Measurements from ENCODE around the gene CIITA.
A peak's percentile ranks its signal among the peaks of the same experiment; 100 is the strongest.
"Not testable (repeated sequence)": the region's sequence is repeated elsewhere in the genome, so short reads cannot be mapped to it uniquely, and the experiment has no call there.

CIITA gene, protein sequence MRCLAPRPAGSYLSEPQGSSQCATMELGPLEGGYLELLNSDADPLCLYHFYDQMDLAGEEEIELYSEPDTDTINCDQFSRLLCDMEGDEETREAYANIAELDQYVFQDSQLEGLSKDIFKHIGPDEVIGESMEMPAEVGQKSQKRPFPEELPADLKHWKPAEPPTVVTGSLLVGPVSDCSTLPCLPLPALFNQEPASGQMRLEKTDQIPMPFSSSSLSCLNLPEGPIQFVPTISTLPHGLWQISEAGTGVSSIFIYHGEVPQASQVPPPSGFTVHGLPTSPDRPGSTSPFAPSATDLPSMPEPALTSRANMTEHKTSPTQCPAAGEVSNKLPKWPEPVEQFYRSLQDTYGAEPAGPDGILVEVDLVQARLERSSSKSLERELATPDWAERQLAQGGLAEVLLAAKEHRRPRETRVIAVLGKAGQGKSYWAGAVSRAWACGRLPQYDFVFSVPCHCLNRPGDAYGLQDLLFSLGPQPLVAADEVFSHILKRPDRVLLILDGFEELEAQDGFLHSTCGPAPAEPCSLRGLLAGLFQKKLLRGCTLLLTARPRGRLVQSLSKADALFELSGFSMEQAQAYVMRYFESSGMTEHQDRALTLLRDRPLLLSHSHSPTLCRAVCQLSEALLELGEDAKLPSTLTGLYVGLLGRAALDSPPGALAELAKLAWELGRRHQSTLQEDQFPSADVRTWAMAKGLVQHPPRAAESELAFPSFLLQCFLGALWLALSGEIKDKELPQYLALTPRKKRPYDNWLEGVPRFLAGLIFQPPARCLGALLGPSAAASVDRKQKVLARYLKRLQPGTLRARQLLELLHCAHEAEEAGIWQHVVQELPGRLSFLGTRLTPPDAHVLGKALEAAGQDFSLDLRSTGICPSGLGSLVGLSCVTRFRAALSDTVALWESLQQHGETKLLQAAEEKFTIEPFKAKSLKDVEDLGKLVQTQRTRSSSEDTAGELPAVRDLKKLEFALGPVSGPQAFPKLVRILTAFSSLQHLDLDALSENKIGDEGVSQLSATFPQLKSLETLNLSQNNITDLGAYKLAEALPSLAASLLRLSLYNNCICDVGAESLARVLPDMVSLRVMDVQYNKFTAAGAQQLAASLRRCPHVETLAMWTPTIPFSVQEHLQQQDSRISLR

GRCh38 chr16:10876799-10877341 lies at the start of gene CIITA:
CIITA (plus strand) TSS chr16:10877202; CDS start chr16:10877331, 129 bp downstream.
- FAIRE-seq (peak; percentile 99), DNase-seq (ENCODE audit: insufficient read length, low spot score) (peak; percentile 47)

DNA sequence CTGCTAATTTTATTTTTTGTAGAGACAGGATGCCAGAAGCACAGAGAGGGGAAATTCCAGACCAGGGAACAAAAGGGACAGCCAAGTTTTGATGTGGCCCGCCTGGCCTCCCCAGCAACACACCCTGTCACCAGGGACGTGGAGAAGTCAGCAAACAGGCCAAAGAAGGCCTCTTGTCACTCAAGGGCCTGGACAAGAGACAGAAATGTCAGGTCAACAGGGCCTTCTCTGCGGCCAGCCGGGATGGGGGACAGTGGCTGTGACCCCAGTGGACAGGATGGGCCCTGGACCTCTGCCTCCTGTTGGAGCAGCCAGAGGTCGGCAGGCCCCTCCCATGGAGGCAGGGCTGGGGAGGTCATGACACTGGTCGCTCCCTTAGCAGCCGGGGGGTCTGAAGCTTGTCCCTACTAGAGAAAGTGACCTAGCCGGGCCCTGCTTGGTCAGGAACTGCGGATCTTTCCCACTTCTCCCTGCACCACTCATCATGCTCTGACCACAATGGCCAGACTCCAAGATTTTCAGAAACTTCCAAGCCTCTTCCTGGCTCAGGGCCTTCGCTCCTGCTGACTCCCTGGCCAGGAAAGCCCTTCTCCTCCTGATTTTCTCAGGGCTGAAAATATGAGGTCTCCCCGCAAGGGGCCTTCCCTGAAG lies 49.2 kb upstream of the CIITA start:
- no peak for FAIRE-seq
- DNase-seq (ENCODE audit: insufficient read length, low spot score): no peak

DNA sequence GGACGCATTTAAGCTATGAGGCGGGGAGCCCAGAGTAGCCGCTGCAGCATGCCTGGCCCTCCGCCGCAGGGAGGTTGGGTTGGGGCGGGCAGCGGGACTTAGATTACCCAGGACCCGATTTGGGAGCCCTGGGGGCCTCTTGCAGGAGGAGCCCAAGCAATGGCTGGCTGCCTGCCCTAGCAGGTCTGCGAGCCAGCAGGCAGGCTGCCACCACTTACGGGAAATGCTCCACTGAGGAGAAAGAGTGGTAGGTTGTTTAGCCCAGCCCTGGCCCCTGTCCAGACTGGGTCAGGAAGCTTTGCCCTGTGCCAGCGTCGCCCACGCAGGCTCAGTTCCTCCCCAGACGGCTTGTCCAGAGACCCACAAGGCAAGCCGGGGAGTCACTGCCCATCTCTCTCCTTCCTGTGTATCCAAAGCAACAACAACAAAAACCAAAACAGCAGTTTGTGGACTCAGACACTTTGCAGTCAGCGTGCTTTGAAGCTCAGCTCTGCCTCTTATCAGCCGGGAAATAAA lies 48.1 kb upstream of the CIITA start:
- FAIRE-seq: no peak

DNA sequence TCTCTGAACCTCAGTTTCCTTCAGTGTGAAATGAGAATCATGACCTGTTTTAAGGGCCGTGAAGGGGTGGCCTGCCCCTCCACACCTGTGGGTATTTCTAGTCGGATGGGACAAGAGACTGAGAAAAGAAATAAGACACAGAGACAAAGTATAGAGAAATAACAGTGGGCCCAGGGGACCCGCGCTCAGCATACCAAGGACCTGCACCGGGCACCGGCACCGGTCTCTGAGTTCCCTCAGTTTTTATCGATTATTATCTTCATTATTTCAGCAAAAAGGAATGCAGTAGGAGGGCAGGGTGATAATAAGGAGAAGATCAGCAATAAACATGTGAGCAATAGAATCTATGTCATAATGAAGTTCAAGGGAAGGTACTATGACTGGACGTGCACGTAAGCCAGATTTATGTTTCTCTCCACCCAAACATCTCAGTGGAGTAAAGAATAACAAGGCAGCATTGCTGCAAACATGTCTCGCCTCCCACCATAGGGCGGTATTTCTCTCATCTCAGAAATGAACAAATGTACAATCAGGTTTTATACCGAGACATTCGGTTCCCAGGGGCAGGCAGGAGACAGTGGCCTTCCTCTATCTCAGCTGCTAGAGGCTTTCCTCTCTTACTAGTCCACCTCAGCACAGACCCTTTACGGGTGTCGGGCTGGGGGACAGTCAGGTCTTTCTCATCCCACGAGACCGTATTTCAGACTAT lies 47.5 kb upstream of the CIITA start:
- not testable (repeated sequence) for DNase-seq (ENCODE audit: insufficient read length, low spot score); FAIRE-seq

More for the DNA sequence above, 48.1 kb upstream of the CIITA start:
- DNase-seq (ENCODE audit: insufficient read length, low spot score): no peak

- not testable (repeated sequence) for DNase-seq (ENCODE audit: insufficient read length, low spot score); FAIRE-seq
These were observed 46.8 kb upstream of the CIITA start for GRCh38 chr16:10830240-10830639.

DNA sequence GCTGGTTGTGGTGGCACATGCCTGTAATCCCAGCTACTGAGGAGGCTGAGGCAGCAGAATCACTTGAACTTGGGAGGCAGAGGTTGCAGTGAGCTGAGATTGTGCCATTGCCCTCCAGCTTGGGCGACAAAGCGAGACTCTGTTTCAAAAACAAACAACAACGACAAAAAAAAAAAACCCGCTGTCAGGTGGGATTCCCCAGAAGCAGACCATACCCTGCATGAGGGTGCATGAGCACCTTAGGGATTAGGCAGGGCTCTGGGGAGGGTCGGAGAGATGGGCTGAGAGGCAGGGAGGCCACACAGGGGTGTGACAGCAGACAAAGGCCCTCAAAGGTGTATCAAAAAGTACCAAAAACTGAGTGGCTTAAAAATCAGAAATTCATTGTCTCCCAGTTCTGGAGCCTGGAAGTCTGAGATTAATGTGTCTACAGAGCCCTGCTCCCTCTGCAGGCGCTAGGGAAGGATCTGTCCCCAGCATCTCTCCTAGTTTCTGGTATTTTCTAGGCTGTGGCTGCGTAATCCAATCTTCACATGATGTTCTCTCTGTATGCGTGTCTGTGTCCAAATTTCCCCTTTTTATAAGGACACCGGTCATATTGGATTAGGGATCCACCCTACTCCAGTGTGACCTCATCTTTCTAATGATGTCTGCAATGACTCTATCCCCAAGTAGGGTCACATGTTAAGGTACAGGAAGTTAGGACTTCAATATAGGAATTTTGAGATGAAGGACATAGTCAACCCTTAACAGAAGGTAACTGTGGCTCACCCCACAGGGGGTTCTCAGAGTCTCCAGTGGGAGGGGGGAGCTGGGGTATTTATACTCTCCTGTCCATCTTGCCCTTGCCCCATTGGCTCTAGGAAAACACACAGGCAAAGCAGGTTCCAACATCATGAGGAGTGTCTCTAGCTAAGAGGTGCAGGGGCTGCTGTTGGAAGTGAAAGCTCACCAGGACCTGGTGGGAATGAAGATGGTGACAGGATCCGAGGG lies 44.8 kb upstream of the CIITA start:
- DNase-seq (ENCODE audit: insufficient read length, low spot score) (no peak), FAIRE-seq (no peak)

GRCh38 chr16:10833271-10833670 lies 43.7 kb upstream of the CIITA start:
- FAIRE-seq: no peak
- no peak for DNase-seq (ENCODE audit: insufficient read length, low spot score)

GRCh38 chr16:10834130-10834529 lies 42.9 kb upstream of the CIITA start:
- no peak for DNase-seq (ENCODE audit: insufficient read length, low spot score)
- no peak for FAIRE-seq

- FAIRE-seq (no peak), DNase-seq (ENCODE audit: insufficient read length, low spot score) (no peak)
These were observed 42.2 kb upstream of the CIITA start for GRCh38 chr16:10834766-10835165.

DNA sequence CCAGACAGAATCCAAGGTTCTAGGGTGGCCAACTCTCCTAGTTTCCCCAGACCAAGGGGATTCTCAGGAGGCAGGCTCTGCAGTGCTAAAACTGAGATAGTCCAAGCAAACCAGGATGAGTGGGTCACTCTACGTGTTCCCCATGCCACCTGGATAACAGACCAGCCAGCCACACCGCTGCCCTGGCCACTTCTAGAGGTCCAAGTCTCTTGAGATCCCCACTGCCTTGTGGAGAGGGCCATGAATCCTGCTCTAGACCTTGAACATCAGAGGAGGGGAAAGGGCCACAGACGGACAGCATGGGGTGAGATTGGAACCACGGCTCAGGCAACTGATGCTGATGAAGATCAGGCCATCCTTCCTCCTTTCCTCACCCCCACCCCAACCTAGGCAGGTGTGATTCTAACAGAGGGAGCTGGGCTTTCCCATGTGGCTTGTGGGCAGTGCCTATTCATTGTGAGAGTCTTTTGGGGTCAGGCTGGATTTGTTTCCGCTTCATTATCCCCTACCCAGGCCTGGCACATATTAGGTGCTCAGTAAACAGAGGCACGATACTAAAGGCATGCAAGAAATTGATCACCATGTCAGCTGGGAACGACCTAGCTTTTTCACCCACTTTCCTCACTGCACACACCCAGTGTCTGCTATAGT lies 41.6 kb upstream of the CIITA start:
- FAIRE-seq (peak; percentile 94), DNase-seq (ENCODE audit: insufficient read length, low spot score) (no peak)

GRCh38 chr16:10836174-10836853 lies 40.7 kb upstream of the CIITA start:
- FAIRE-seq: no peak
- no peak for DNase-seq (ENCODE audit: insufficient read length, low spot score)

DNA sequence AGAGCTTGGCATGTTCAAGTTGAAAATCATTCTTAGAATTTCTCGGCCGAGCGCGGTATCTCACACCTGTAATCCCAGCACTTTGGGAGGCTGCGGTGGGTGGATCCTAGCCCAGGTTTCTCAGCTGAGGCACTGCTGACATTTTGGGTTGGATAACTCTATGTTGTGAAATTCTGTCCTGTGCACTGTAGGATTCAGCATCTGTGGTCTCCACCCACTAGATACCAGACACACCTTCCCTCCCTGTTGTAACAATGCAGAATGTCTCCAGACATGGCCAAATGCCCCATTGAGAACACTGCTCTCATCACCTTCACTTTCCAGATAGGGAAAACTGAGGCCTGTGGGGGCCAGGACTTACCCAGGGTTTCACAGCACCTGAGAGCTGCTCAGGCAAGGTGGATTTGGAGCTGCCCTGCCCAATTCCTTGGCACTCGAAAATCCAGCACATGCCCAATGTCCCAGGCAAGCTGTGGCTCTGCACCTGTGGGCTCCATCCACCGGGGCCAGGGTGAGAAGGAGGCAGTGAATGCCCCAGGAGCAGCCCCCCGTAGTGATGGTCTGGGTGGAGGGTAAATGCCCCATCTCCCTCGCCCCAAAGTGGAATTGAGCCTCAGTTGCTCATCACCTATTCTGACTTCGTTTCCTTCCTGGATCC lies 38.3 kb upstream of the CIITA start:
- DNase-seq (ENCODE audit: insufficient read length, low spot score) (no peak), FAIRE-seq (no peak)

GRCh38 chr16:10839279-10839666 lies 37.7 kb upstream of the CIITA start:
- DNase-seq (ENCODE audit: insufficient read length, low spot score): no peak
- no peak for FAIRE-seq

DNA sequence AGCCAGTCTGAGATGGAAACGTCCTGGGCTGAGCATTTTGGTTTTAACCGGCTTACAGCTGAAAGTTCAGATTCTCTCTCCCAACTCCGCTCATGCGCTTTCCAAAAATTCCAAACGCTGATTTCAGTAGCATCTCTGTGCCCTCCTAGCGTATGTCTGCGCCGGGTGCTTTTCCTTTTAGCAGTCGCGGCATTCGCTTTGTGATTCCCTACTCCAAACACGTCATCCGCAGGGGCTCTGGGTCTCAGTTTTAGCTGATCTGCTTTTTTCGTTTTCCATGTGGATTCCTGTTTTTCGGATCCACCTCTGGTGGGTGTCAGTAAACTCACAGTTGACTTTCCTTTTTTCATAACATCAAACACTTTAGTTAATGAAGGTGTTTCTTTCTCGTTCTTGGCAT lies 36.3 kb upstream of the CIITA start:
- no peak for FAIRE-seq
- DNase-seq (ENCODE audit: insufficient read length, low spot score): no peak

GRCh38 chr16:10846213-10846998 lies 30.6 kb upstream of the CIITA start:
- no peak for FAIRE-seq

DNA sequence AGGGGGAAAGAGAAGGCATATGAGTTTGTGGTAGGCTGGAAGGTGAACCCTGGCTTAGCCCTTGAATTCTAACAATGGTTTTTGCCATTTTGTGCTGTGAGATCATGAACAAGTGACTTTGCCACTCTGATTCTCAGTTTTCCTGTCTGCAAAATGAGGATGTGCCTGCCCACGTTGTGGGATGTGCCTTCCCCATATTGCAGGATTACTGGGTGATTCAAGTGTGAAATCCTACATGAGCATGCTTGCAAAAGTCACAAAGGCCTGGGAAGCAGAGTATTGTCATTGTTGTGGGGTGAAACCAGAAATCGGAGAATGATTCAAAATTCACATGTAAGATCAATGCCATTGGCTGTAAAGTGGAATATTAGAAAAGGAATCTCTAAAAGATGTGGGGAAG lies 29.8 kb upstream of the CIITA start:
- FAIRE-seq (no peak), DNase-seq (ENCODE audit: insufficient read length, low spot score) (no peak)

More at GRCh38 chr16:10846213-10846998, 30.6 kb upstream of the CIITA start:
- DNase-seq (ENCODE audit: insufficient read length, low spot score): no peak
